PC-9 (cell line): Measurements from ENCODE around the gene KCND1.

Experiments
- CTCF ChIP-seq: fragments of 200-600 bp; sonication (generic); conservative IDR thresholded peaks from 2 replicates; pipeline ENCODE4 v1.6.1; 2017; ENCODE audit warnings: mixed run types, antibody characterized with exemption, mild to moderate bottlenecking, moderate library complexity
- EZH2 ChIP-seq: fragments of 200-600 bp; sonication (generic); IDR thresholded peaks from 2 replicates; pipeline ENCODE4 v1.8.0; 2017; ENCODE audit warnings: antibody characterized with exemption, low read depth

- TF ChIP-seq EZH2, result no peak
- peak; percentile 42; the same call in 1 of the 2 replicates for TF ChIP-seq CTCF
Observed at GRCh38 chrX:48972220-48973164, 848 bp upstream of the KCND1 start.
